SIG-M5 treated with dmso at 0.1 percent for 504 hours (cell line): Measurements from ENCODE around the gene CPNE1.
A peak's percentile ranks its signal among the peaks of the same experiment; 100 is the strongest.
"Not testable (repeated sequence)": the region's sequence is repeated elsewhere in the genome, so short reads cannot be mapped to it uniquely, and the experiment has no call there.

ENCODE experiments used
- DNase-seq: peaks from one replicate; lab custom pipeline; 2025; ENCODE audit not compliant: unreplicated experiment; lab: John Stamatoyannopoulos, UW

Gene CPNE1

DNA sequence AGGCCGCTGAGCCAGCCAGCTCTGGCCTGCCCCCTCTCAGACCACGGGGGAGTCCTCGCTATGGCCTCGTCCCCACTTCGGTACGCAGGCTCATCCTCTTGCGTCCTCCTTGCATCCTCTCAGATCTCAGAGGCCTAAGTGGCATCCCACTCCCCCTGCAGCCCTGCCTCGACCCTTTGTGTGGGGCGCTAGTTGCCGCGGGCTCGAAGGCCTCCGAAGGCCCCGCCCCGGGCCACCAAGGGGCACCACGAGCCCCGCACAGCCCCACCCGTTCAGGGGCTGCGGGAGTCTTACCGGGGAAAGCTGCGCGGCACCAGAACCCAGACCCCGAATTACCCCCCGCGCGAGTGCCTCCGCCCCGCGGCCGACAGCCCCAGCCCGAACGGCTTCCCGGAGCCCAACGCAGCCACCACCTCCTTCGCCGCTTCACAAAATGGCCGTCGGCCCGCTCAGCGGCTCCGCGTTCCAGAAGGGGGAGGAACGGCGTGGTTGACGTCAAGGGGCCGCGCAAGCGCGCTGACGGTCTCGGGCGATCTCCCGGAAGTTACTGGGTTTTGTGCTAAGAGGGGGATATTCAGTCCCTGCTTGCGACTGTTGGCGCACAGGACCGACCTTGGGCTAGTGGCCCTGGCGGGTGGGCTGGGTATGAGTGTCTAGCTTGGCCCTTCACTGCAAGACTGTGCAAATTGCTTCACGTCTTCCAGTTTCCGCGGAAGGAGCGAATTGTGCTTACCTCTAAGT lies at the start of gene CPNE1, which contains the start of gene RBM12:
Gene CPNE1 (minus strand): TSS at position 435 of the 741 bp plus-strand sequence. CDS start 31,977 bp downstream, outside the sequence.
Gene RBM12 (minus strand): TSS at position 435 of the 741 bp plus-strand sequence. CDS start 9,578 bp downstream, outside the sequence.
- peak; percentile 95 for DNase-seq

DNA sequence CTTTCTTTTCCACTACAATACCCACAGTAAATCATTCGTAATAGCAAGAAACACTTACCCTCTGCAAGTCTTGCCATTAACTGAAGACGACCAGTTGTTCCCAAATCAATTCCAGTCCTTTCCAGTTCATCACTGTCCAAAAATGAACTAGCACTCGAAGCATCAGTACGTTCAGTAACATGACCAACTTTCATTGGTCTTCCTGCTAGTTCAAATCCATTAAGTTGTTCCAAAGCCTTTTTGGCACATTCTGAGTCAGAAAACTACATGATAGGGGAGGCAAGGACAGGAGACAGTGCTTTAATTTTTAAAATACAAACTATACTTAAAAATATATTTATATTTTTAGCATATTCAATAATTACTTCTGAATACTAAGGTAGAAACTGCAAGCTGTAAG lies 49.4 kb upstream of the CPNE1 start:
- no peak for DNase-seq

DNA sequence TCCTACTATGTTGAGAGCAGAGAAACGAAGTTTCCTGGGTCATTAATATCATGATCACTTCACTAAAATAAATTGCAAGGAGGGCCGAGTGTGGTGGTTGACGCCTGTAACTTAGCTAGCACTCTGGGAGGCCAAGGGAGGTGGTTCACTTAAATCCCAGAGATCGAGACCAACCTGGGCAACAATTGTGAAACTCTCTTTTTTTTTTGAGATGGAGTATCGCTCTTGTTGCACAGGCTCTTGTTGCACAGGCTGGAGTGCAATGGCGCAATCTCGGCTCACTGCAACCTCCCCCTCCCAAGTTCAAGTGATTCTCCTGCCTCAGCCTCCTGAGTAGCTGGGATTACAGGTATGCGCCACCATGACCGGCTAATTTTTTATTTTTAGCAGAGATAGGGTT lies 48.4 kb upstream of the CPNE1 start:
- not testable (repeated sequence) for DNase-seq

DNA sequence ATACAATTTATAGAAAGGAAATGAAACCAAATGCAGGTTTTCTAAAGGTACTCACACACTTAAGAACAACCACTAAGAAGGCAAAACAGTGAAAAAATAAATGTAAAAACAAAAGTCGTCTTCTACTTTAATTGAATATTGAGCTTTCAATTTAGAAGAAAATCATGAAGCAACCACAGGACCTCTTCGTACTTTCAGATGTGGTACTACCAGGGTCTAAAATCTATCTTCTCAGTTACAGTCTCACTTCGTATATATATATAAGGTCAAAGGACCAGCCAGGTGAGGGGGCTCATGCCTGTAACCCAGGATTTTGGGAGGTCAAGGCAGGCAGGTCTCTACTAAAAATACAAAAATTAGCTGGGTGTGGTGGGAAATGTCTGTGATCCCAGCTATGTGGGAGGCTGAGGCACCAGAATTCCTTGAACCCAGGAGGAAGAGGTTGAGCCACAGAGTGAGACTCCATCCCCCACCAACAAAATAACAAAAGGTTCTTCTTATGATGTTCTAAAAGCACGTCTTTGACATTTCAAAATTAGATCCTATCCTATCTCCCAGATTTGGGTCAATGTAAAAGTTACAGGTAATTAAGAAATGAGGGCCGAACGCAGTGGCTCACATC lies 47.0 kb upstream of the CPNE1 start:
- no peak for DNase-seq

DNA sequence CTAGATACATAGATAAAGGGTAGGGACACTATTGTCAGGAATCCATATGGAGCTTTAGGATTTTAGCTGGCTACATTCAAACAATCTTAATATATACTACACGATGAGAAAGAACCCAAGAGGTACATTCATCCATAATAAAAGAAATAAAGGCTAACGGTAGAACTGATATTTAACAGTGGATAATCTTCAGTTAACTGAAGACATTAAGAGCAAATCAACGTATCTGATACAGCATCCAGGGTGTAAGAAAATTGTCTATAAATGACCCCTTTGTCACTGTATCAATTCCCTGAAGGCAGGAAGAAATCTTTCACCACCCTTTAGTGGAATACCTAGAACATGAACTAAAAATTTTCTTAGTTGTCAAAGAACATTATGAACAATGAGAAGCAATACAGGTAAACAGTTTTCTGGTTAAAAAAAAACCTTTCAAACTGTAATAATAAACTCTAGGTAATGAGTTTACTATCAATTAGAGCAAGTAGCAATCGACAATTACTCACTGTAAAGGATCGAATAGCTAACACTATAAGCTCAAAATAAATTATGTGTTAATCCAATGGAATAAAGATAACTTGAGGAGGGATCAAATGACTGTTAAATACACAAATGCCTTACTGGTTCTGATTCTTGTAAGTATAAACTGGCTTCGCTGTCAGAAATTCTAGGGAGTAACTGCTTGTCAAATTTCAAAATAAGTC lies 46.3 kb upstream of the CPNE1 start:
- DNase-seq, result no peak

DNA sequence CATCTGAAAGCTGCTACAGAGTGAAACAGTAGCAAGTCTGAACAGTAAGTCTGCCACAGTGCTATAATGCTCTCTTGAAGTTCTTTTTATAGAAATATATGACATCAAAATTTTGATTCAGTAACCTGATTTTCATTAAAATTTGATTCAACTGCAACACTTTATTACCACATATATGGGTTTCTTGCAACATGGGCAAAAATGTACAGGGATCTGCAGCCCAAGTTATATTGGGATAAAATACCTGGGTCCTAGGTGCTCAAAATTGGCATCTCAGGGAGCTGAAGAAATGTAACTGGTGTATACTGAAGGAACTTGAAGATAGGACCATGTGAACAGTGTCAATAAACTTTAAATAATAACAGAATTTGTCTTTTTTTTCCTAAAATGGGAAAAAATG lies 45.3 kb upstream of the CPNE1 start:
- no peak for DNase-seq

DNA sequence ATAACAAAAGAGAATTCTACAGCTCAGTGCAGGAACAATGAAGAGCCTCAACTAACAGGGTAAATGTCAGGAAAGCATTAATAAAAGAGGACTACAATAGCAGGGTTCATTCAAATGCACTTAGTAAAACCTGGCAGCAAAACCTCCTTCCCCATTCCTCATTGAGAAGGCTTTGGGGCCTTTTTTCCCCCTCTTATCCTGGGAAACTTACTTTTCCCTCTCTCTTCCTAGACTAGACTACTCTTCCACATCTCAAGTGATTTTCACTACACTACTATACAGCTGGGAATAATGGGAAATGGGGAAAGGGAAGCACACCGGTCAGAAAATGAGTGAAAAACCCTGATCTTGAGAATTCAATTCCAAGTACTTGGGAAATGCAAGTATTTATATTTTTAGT lies 44.6 kb upstream of the CPNE1 start:
- DNase-seq, result no peak

DNA sequence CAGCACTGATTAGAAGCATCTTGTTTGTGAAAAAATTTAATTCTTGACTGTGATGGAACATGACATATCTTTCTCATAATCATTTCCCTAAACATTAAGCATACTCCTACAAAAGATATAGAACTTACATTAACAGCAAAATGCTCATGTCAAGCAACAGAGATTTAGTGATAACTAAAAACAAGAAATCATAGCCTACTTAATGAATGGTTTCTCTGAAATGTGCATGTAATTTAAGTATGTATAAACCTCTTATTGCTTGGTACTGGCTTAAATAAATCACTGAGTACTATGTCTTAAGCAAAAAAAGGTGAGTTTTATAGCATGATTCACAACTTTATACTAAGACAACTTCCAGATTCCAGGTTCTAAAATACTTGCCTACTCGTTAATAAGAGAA lies 43.8 kb upstream of the CPNE1 start:
- DNase-seq, result no peak

DNA sequence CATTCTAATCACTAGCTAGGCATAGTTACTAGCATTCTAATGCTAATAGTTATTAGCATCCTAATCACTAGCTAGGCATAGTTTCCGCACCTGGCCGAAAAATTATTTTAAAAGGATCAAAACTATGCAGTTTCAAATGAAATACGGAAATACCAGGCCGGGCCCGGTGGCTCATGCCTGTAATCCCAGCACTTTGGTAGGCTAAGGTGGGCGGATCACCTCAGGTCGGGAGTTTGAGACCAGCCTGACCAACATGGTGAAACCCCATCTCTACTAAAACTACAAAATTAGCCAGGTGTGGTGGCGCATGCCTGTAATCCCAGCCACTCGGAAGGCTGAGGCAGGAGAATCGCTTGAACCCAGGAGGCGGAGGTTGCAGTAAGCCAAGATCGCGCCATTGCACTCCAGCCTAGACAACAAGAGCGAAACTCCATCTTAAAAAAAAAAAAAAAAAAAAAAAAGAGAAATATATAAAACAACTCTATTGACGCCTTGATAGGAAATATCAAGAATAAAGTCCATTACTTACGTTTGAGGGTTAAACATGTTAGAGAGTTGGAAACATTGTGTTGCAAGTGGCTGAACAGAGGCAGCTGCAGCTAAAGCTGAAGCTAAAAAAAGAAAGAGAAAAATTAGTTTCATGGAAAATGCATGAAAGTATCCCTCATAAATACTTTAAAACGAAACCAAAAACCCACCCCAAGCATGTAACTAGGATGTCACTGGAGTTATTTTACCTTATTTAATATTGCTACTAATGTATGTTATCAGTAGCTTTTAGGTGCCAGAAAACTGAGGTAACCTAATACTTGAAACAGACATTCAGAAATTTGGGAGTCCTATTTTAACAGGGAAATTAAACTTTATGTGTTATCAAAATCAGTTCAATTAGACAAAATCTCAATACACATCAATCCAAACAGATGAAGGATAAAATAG lies 42.2 kb upstream of the CPNE1 start:
- not testable (repeated sequence) for DNase-seq

DNA sequence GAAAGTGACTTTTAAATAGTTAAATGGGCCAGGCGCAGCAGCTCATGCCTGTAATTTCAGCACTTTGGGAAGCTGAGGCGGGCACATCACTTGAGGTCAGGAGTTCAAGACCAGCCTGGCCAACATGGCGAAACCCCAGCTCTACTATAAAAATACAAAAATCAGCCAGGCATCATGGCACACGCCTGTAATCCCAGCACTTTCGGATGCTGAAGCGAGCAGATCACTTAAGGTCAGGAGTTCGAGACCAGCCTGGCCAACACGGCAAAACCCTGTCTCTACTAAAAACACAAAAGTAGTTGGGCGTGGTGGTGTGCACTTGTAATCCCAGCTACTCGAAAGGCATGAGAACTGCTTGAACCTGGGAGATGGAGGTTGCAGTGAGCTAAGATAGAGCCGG lies 41.2 kb upstream of the CPNE1 start:
- DNase-seq, result not testable (repeated sequence)

DNA sequence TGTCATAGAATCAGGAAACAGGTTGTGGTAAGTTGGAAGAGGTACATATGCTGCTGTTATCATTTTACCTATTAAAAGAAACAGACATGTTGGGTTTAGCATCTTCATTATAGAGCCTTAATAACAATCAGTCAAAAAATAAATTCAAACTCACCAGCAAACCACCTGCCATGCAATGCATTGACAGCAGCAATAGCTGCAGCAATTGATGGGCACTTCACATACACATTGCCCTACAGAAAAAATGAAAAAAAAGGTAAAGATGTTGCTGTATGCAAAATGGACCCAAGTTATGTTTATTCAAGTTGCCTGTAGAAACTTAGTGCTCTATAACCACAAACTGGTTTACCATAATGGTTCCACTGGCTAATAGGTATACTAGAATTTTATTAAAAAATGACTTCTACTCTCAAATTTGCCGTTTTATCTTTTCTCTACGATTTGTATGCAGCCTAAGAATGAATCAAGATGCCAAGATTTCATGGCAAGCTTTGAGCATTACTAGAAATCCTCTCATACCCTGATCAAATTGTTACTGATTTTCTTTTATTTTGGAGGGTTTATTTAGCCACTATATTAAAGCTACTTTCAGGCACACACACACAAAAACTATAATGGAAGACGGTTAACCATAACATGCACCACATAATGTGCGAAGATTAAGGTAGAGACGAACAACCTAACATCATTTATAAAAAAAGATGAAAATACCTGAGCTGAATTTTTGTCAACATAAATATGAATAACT lies 40.0 kb upstream of the CPNE1 start:
- no peak for DNase-seq

DNA sequence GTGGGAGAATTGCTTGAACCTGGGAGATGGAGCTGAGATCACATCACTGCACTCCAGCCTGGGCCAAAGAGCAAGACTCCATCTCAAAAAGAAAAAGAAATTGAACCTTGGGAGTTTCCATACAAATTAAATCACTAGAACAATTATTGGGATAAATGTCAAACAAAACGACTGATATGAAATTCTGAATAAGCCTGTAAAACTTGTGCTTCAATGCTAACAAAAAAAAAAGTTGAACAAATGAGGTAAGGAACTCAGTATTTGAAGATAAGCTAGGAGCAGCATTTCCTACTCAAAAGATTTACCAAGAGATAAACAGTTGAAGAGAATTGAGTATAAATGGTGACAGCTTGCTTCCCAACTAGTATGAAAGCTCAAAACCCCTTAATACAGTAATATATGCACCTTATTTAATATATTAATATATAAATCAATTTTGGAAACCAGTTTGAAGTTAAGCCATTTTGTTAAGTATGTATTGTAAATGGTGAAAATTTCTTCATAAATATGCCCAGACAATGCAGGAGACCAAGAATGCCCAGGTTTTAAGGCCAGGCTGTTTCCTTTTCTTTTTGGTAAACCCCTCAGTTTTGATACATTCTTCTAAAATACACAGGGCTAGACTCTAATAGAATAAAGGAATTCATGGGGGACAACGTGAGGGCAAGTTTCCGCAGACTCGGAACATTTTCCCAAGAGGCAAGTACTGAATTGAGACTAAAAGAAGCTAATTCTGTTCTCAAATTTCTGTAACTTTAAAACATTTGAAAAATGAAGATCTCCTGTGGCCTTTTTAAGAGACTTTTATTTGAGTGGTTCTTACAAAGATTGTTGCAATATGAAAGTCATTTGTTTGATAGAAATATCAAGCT lies 38.4 kb upstream of the CPNE1 start:
- DNase-seq, result no peak

DNA sequence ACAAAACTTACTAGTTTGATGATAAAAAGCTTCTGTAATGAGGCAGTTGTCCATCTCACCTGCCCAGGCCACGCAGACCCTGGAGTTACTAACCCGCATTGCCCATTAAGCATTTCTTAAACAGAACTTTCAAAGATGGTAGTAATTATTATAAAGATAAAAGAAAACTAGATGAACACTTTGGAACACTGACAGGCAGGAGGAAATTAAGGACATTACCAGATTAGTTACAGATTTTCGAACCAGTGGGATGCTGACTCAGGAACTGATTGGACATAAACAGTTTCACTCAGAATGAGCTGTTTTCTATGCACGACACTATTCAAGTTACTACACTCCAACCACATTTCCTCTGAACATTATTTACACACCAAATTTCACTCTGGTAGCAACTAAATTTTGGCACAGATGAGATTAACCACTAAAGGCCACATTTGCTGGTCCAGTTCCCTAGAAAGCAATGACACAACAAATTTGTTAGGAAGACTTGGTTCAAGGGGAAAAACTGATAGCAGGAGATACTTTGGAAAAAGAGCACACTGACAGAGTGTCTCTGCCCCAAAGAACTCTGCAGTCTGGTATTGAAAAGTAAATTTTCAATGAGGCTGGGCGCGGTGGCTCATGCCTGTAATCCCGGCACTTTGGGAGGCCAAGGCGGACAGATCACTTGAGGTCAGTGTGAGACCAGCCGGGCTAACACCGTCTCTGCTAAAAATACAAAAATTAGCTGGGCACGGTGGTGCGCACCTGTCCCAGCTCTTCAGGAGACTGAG lies 37.5 kb upstream of the CPNE1 start:
- no peak for DNase-seq

DNA sequence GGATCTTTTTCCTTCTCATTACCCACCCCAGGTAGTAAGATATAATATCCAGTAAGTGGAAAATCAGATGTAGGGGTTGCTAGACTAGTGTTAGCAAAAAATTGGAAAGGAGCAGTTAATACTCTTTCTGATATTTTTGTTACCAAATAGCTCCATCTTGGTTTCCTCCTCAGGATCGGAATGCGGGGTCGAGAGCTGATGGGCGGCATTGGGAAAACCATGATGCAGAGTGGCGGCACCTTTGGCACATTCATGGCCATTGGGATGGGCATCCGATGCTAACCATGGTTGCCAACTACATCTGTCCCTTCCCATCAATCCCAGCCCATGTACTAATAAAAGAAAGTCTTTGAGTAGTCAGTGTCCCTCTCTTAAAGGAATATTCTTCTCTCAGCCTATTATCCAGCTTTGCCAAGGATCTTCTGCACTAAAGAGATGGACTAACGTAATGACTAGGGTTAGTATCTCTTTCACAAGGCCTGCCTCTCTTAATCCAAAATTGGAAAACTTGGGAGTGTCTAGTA lies 36.0 kb upstream of the CPNE1 start:
- no peak for DNase-seq

DNA sequence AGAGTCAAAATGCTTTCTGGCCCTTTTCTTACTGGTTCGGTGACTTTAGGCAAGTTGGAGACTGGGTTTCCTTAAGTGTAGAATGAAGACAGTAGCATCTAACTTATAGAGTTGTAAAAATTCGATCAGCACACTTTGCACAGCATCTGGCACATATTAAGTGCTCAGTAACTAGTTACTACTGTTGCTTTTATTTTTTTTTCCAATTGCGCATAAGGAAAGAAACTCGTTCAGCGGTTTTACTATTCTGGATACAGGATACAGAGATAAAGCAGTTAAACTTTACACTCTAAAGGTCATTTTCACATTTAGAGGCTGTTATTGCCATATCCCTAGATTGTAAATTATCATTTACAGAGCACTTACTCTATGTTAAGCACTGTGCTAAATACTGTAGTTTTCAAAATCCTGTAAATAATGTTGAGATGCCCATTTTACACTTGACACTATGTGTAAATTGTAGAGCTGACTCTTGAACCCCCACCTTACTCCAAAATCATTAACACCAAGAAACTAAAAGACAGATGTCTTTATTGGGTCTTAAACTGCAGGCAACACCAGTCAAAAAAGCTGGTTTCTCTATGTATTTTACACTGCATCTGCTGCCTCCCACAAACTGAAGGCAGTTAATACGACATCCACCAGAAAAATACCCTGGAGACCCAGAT lies 35.4 kb upstream of the CPNE1 start:
- DNase-seq, result no peak

DNA sequence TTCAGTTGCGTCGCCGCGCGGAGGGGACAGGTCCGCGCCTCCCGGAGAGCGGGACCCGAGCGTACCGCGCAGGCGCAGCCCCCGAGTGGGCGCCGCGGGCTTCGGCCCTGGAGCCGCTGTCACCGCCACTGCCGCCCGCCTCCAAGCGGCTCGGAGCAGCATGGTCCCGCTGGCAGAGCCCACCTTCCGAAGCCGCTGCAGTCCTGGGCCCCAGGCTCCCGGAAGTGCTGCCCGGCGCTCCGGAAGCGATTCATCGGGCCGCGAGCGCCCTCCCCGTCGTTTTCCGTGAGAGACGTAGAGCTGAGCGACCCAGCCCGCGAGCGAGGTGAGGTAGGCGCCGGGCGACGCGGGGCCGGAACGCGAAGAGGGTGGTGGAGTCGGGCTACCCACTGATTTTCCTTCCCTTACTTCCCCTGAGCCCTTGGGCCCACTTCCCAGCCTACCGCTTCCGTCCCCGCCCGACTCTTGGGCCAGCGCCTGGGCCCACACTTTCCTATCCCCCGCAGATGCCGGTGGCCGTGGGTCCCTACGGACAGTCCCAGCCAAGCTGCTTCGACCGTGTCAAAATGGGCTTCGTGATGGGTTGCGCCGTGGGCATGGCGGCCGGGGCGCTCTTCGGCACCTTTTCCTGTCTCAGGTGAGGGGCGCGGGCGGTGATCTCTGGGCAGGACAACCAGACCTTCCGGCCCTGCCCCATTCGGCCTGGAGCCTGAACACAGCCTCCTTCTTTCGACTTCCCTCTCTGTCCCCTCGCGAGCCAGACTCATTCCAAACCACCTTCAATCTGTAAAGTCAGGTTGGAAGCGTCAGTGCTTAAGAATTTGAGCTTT lies 34.6 kb upstream of the CPNE1 start, which contains the start of the genes NFS1 and ROMO1:
Gene NFS1 (minus strand): TSS at position 226 of the 830 bp plus-strand sequence. CDS start 64 bp downstream, at position 162.
Gene ROMO1 (plus strand): TSS at position 279 of the 830 bp plus-strand sequence. CDS start 228 bp downstream, at position 507.
- DNase-seq, result peak; percentile 83
